Left cardiac atrium (tissue), 4 donors: ENCODE data around the gene ZBTB34. TPM values are rescaled to one million over a fixed set of nuclear protein-coding genes. Genes with fewer than 3 reads are reported as not detected.
A peak's percentile ranks its signal among the peaks of the same experiment; 100 is the strongest.
"Not testable (repeated sequence)": the region's sequence is repeated elsewhere in the genome, so short reads cannot be mapped to it uniquely, and the experiment has no call there.

Source experiments
- ATAC-seq, 2 donors: fragments of 200-7000 bp; cut with Tn5 transposase; one replicate each; pipeline ENCODE4 v1.9.1; 2020; ENCODE audit warnings: mild to moderate bottlenecking in 2 of 2, moderate library complexity in 2 of 2
- DNase-seq: peaks from one replicate; pipeline ENCODE4 v3.0.0-alpha.2; 2020
- intact Hi-C, 2 donors: fragments of 100-400 bp; cut with DNase I; formaldehyde crosslinking; loops; one replicate each; pipeline versions ENCODE4 v1.14.1 to v1.15.1; 2022 to 2023
- long read RNA-seq: library from polyadenylated mRNA; unstranded; transcript quantifications from one replicate; pipeline ENCODE4 v2.0.0, GENCODE V29; 2021
- total RNA-seq, 2 donors: library from RNA; stranded (reverse); fragmentation: NEBNext Ultra II Directional; extraction: Animal tissue kit (Norgen Biotek cat#: 25700); gene quantifications; one replicate each; pipeline ENCODE4 v1.2.1, GENCODE V29; 2021
- donor health status: DM: no; HTN: yes; CAD: no.
- donor health status: DM: no; HTN: yes; CAD: no; lungs with severe emphysema.
- donor health status: DM: yes; HTN: yes; CAD: no.
- donor health status: Dilated cardiomyopathy.

The ZBTB34 gene, protein sequence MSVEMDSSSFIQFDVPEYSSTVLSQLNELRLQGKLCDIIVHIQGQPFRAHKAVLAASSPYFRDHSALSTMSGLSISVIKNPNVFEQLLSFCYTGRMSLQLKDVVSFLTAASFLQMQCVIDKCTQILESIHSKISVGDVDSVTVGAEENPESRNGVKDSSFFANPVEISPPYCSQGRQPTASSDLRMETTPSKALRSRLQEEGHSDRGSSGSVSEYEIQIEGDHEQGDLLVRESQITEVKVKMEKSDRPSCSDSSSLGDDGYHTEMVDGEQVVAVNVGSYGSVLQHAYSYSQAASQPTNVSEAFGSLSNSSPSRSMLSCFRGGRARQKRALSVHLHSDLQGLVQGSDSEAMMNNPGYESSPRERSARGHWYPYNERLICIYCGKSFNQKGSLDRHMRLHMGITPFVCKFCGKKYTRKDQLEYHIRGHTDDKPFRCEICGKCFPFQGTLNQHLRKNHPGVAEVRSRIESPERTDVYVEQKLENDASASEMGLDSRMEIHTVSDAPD
- total RNA-seq = 1 to 10 TPM; 5.2 to 5.6 TPM
- long read RNA-seq = 0 reads

DNA sequence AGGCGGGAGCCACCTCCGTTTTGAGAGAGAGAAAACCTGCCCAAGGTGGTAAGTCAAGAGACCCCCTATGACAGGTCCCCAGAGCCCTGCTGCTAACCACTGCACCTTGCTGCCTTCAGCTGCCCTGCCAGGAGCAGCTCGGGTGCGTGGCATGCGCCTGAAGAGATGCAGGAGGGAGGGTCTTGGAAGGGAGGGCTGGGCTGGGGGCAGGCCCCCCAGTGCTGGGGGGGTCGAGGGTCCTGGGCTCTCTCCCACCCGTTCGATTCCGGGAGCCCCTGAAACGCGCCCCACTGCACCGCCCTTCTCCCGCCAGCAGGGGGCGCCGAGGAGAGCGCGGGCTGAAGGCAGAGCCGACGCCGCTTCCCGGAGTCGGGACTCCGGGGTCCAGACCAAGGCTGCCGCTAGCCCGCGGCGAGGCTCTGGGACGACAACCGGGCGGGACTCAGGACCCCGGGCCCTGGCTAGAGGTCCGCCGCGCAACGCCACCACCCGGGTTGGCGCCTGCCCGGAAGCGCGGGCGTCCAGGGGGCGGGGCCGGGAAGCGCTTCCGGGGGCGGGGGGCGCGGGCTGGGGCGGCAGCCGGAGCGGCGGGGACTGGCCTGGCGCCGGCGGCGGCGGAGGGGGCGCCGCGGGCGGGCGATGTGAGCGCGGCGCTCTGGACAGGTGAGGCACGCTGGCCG, at the start of gene ZBTB34:
Gene ZBTB34, plus strand, starts transcription at position 563 of the 680 bp plus-strand sequence. CDS start 18,761 bp downstream, outside the sequence.
- DNase-seq (peak; percentile 65), ATAC-seq (peak; percentile 84 to 93)
- intact Hi-C loops = loop anchor here in 1 of 2 donors (10.0 kb wide), 1 partner anchor 55 kb away; the partner anchor contains the start of gene RALGPS1

DNA sequence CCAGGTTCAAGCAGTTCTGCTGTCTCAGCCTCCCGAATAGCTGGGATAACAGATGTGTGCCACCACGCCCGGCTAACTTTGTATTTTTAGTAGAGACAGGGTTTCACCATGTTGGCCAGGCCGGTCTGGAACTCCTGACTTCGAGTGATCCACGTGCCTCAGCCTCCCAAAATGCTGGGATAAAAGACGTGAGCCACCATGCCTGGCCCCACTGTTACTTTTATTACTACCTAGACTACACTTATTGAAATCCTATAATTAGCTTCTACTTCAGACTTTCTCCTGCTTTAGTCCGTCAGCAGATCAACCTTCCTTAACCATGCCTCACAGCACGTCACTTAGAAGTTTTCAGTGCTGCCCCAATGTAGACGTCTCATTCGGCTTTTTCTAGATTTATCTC, 47.4 kb upstream of the ZBTB34 start:
- DNase-seq (no peak), ATAC-seq (no peak)
- intact Hi-C loops = no loop called here

GRCh38 chr9:126814091-126814490, 46.3 kb upstream of the ZBTB34 start:
- intact Hi-C loops = no loop called here
- DNase-seq (no peak), ATAC-seq (no peak)

GRCh38 chr9:126817615-126818014, 42.8 kb upstream of the ZBTB34 start:
- ATAC-seq, intact Hi-C loops, DNase-seq: not testable (repeated sequence)

DNA sequence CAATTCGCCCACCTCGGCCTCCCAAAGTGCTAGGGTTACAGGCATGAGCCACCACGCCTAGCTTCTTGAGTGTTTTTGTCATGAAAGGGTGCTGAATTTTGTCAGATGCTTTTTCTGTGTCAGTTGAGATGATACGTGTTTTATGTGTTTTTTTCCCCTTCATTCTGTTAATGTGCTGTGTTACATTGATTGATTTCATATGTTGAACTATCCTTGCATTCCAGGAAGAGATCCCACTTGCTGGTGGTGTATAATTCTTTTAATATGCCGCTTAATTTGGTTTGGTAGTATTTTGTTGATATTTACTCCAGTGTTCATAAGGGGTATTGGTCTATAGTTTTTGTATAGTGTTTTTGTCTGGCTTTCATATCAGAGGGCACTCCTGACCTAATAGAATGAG, 42.0 kb upstream of the ZBTB34 start:
- intact Hi-C loops = no loop called here
- no peak for DNase-seq
- no peak for ATAC-seq

DNA sequence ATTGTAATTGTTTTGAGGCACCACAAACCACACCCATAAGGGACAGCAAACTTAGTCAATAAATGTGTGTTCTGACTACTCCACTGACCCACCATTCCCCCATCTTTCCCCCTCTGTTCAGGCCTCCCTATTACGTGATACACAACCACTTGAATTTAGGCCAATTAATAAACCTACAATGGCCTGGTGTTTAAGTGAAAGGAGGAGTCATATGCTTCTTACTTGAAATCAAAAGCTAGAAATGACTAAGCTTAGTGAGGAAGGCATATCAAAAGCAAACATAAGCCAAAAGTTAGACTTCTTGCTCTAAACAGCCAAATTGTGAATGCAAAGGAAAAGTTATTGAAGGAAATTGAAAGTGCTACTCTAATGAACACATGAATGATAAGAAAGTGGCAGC, 41.0 kb upstream of the ZBTB34 start:
- ATAC-seq = no peak
- DNase-seq = no peak
- intact Hi-C loops = no loop called here

DNA sequence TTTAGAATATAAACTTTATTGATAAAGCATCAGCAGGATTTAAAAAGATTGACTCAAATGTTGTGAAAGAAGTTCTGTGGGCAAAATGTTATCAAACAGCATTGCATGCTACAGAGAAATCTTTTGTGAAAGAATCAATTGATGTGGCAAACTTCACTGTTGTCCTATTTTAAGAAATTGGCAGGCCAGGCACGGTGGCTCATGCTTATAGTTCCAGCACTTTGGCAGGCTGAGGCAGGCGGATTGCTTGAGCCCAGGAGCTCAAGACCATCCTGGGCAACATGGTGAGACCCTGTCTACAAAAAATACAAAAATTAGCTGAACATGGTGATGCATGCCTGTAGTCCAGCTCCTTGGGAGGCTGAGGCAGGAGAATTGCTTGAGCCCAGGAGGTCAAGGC, 38.2 kb upstream of the ZBTB34 start:
- ATAC-seq = peak in 1 of 2 donors; percentile 30
- DNase-seq = no peak
- intact Hi-C loops = no loop called here

GRCh38 chr9:126822873-126823272, 37.6 kb upstream of the ZBTB34 start:
- ATAC-seq (no peak), DNase-seq (no peak)
- intact Hi-C loops = no loop called here

GRCh38 chr9:126824052-126824451, 36.4 kb upstream of the ZBTB34 start:
- ATAC-seq, DNase-seq, intact Hi-C loops: not testable (repeated sequence)

DNA sequence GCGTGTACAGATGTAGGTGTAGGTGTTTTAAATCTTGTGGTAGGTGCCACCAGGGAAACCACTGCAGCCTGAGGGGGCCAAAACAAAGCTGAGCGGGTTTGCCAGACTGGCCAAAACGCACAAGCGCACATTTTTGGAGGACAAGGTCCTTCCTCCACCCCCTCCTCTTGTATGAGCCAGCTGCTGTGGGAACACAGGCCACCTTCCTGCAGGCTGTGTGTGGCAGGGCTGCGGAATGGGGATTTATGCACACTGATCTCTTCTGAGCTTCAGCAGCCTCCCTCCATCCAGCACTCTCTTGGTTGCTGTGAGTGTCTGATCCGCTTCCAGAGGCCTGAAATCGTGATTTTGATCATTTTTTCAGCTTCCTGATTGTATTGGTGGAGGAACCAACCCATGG, 33.2 kb upstream of the ZBTB34 start:
- DNase-seq (no peak), ATAC-seq (no peak)
- intact Hi-C loops = no loop called here

GRCh38 chr9:126829035-126829434, 31.4 kb upstream of the ZBTB34 start:
- no peak for DNase-seq
- intact Hi-C loops = no loop called here
- no peak for ATAC-seq

DNA sequence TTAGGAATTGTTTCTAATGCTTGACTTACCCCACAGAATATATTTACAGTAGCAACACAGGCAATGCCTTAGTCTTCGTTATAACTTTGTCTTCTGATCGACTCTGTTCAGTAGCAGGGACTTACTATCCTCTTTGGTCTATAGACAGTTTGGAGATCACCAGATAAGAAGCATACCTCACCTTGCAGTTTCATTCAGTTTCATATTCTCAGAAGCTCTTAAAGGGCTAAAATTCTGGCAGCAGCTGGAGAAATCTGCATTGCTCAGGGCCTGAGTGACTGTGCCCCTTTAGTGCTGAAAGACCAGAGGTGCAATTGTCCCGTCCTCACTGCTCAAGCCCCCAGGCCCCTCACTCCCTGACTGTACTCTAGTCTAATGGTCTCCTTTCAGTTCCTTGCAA, 29.6 kb upstream of the ZBTB34 start:
- DNase-seq = no peak
- intact Hi-C loops = no loop called here
- no peak for ATAC-seq

DNA sequence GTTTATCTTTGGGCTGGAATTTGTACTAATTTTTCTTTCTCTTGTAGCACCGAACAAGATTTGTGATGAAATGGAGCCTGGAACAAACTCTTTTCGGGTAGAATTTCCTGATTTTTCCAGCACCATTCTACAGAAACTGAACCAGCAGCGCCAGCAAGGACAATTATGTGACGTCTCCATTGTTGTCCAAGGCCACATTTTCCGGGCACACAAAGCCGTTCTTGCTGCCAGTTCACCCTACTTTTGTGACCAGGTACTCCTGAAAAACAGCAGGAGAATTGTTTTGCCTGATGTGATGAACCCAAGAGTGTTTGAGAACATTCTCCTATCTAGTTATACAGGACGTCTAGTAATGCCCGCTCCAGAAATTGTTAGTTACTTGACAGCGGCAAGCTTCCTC, 28.0 kb upstream of the ZBTB34 start:
- intact Hi-C loops = no loop called here
- ATAC-seq (no peak), DNase-seq (no peak)

DNA sequence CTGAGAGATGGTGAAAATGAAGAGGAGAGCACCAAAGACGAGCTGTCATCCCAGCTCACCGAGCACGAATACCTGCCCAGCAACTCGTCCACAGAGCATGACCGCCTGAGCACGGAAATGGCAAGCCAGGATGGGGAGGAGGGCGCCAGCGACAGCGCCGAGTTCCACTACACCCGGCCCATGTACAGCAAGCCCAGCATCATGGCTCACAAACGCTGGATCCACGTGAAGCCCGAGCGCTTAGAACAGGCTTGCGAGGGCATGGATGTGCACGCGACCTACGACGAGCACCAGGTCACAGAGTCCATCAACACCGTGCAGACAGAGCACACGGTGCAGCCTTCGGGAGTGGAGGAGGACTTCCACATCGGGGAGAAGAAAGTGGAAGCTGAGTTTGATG, 27.4 kb upstream of the ZBTB34 start:
- ATAC-seq (no peak), DNase-seq (no peak)
- intact Hi-C loops = no loop called here

GRCh38 chr9:126833710-126834345, 26.6 kb upstream of the ZBTB34 start:
- ATAC-seq (no peak), DNase-seq (no peak)
- intact Hi-C loops = no loop called here

- intact Hi-C loops = no loop called here
- ATAC-seq (no peak), DNase-seq (no peak)
Measured at GRCh38 chr9:126834672-126835071, 25.8 kb upstream of the ZBTB34 start.

DNA sequence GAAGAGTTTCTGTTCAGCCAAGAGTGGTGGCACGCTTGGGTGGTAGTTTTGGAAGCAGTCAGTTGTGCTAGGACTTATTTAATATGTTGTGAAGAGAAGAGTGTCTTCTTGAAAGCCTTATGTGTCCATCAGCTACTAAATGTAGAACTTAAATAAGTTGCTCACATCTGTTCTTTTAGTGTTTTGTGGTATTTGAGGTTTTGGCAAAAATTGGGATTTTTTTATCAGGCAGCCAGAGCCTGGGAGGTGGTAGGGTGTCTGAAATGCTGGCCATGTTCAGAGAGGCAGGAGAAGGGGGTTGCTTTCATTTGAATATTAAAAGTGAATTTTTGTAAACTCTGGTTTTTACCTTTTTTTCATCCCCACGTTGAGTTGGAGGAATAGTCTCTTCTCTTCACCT, 24.2 kb upstream of the ZBTB34 start:
- DNase-seq = no peak
- intact Hi-C loops = no loop called here
- ATAC-seq = no peak

- ATAC-seq = no peak
Measured at GRCh38 chr9:126838055-126838811, 22.2 kb upstream of the ZBTB34 start.

GRCh38 chr9:126838895-126839294, 21.5 kb upstream of the ZBTB34 start:
- no peak for DNase-seq
- intact Hi-C loops = no loop called here

More at GRCh38 chr9:126838055-126838811, 22.2 kb upstream of the ZBTB34 start:
- DNase-seq = no peak
- intact Hi-C loops = no loop called here

More at GRCh38 chr9:126838895-126839294, 21.5 kb upstream of the ZBTB34 start:
- no peak for ATAC-seq
